Astrocyte (in vitro differentiated cells and primary cell): ENCODE measurements around the gene EPN2. TPM values are rescaled to one million over a fixed set of nuclear protein-coding genes. Genes with fewer than 3 reads are reported as not detected.

Experiments
- DNase-seq: peaks from one replicate; pipeline ENCODE4 v3.0.0-alpha.2; 2010; ENCODE audit warnings: low read depth
- FAIRE-seq: peaks from 2 replicates; lab custom pipeline; 2011; peaks lifted over from hg19 to GRCh38; lab: Jason Lieb, UNC
- H2AFZ ChIP-seq: 2 replicates; pipeline ENCODE4 v1.6.0; 2012; ENCODE audit warnings: low read depth, low read length, inconsistent platforms
- H3K27ac ChIP-seq: 2 replicates; pipeline ENCODE4 v1.5.1; 2011; ENCODE audit warnings: low read depth, low read length, inconsistent platforms
- H3K27me3 ChIP-seq: 2 replicates; pipeline ENCODE4 v1.6.0; 2011; ENCODE audit warnings: low read length, inconsistent platforms; ENCODE audit not compliant: insufficient read depth
- H3K36me3 ChIP-seq: 2 replicates; pipeline ENCODE4 v1.5.1; 2011; ENCODE audit warnings: low read length, inconsistent platforms; ENCODE audit not compliant: insufficient read depth
- H3K4me1 ChIP-seq: 2 replicates; pipeline ENCODE4 v1.5.1; 2011; ENCODE audit warnings: low read length, inconsistent platforms; ENCODE audit not compliant: insufficient read depth
- H3K4me2 ChIP-seq: 2 replicates; pipeline ENCODE4 v1.6.0; 2012; ENCODE audit warnings: low read length, inconsistent platforms
- H3K4me3 ChIP-seq: 2 replicates; pipeline ENCODE4 v1.5.1; 2011; ENCODE audit warnings: low read depth, mild to moderate bottlenecking, low read length, inconsistent platforms; ENCODE audit not compliant: insufficient read depth
- H3K79me2 ChIP-seq: 2 replicates; pipeline ENCODE4 v1.6.0; 2012; ENCODE audit warnings: mild to moderate bottlenecking, low read length, inconsistent platforms; ENCODE audit not compliant: insufficient read depth
- H3K9ac ChIP-seq: 2 replicates; pipeline ENCODE4 v1.6.0; 2012; ENCODE audit warnings: mild to moderate bottlenecking, low read length, inconsistent platforms
- H3K9me3 ChIP-seq: 2 replicates; pipeline ENCODE4 v1.5.1; 2012; ENCODE audit warnings: low read depth, mild to moderate bottlenecking, low read length, inconsistent platforms; ENCODE audit not compliant: insufficient read depth
- H4K20me1 ChIP-seq: 2 replicates; pipeline ENCODE4 v1.6.0; 2012; ENCODE audit warnings: low read length, inconsistent platforms; ENCODE audit not compliant: insufficient read depth
- H3K27ac Mint-ChIP-seq: one replicate; pipeline ENCODE4 v1.8.0; 2021; ENCODE audit warnings: mild to moderate bottlenecking, mixed read lengths; ENCODE audit not compliant: unreplicated experiment
- H3K27me3 Mint-ChIP-seq: one replicate; pipeline ENCODE4 v1.8.0; 2021; ENCODE audit warnings: low read depth, mixed read lengths; ENCODE audit not compliant: unreplicated experiment
- H3K36me3 Mint-ChIP-seq: one replicate; pipeline ENCODE4 v1.8.0; 2021; ENCODE audit warnings: low read depth, mixed read lengths; ENCODE audit not compliant: unreplicated experiment
- H3K4me1 Mint-ChIP-seq: one replicate; pipeline ENCODE4 v1.8.0; 2021; ENCODE audit warnings: low read depth, mixed read lengths; ENCODE audit not compliant: unreplicated experiment
- H3K4me3 Mint-ChIP-seq: one replicate; pipeline ENCODE4 v1.8.0; 2021; ENCODE audit warnings: mild to moderate bottlenecking, moderate library complexity, mixed read lengths; ENCODE audit not compliant: unreplicated experiment
- H3K9me3 Mint-ChIP-seq: one replicate; pipeline ENCODE4 v1.8.0; 2021; ENCODE audit warnings: mild to moderate bottlenecking, mixed read lengths; ENCODE audit not compliant: unreplicated experiment
- EZH2 ChIP-seq: IDR thresholded peaks from 2 replicates; pipeline ENCODE4 v1.6.1; 2012; ENCODE audit warnings: mild to moderate bottlenecking, low read length, inconsistent platforms; ENCODE audit not compliant: insufficient read depth
- total RNA-seq: library from RNA; stranded (reverse); gene quantifications from 2 replicates; pipeline ENCODE4 v1.2.1, GENCODE V29; 2021
- TF ChIP-seq, protein P1 (sequence below): IDR thresholded peaks from 2 replicates; pipeline ENCODE4 v1.5.1; 2011; ENCODE audit warnings: low read depth, mild to moderate bottlenecking, inconsistent platforms, low read length, moderate library complexity; ENCODE audit not compliant: insufficient read depth

EPN2 gene
- total RNA-seq, 1 donor from 2014 or later, result 48.7 TPM

DNA sequence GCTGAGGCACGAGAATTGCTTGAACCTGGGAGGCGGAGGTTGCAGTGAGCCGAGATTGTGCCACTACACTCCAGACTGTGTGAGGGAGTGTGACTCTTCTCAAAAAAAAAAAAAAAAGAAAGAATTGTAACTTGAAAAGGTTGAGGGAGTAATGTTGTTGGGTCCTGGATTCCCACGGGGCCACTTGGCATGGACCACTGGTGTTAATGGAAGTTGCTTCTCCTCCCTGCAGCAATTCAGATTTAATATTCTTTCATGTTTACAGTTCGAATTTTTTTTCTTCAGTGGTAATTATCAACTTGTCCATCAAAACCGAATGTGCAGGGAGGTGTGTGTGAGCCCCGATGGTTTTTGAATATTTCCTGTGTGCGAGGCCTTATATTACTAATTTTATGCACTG, 7.2 kb downstream of the EPN2 start:
- no peak overlapping the region for H2AFZ ChIP-seq

DNA sequence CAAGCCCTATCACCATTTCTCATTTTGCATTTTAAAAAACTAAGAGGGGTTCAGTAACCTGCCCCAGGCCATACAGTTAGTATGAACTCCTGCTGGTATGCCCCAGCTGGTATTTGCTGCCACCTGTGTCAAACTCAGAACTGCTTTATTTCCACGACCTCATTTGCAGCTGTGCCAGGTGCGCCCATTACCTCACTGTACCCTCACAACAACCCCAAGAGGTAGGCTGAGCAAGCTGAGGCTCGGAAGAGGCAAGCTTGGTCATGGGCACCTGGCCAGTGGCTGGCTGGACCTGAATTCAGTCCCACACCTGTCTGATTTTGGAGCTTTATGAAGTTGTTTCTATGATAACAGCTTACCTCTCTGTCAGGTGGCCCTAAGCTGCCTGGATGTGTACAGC, 7.6 kb downstream of the EPN2 start:
- TF ChIP-seq, protein P1, sequence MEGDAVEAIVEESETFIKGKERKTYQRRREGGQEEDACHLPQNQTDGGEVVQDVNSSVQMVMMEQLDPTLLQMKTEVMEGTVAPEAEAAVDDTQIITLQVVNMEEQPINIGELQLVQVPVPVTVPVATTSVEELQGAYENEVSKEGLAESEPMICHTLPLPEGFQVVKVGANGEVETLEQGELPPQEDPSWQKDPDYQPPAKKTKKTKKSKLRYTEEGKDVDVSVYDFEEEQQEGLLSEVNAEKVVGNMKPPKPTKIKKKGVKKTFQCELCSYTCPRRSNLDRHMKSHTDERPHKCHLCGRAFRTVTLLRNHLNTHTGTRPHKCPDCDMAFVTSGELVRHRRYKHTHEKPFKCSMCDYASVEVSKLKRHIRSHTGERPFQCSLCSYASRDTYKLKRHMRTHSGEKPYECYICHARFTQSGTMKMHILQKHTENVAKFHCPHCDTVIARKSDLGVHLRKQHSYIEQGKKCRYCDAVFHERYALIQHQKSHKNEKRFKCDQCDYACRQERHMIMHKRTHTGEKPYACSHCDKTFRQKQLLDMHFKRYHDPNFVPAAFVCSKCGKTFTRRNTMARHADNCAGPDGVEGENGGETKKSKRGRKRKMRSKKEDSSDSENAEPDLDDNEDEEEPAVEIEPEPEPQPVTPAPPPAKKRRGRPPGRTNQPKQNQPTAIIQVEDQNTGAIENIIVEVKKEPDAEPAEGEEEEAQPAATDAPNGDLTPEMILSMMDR, result no peak
- TF ChIP-seq EZH2, result no peak
- H3K27ac ChIP-seq, result no peak overlapping the region

More for the DNA sequence above, 7.2 kb downstream of the EPN2 start:
- H3K4me2 ChIP-seq, result no peak overlapping the region
- H3K27me3 ChIP-seq, result no peaks in the 10 kb centered on the region
- DNase-seq (no peak), FAIRE-seq (no peak)
- H3K4me3 Mint-ChIP-seq, result no peak overlapping the region
- H3K9me3 Mint-ChIP-seq, result no peaks in the 10 kb centered on the region
- H3K27me3 Mint-ChIP-seq, result no peaks in the 10 kb centered on the region
- peaks cover 16% of the 10 kb centered on the region for H3K4me1 ChIP-seq
- no peaks in the 10 kb centered on the region for H3K9me3 ChIP-seq
- H3K4me3 ChIP-seq, result no peak overlapping the region
- H4K20me1 ChIP-seq, result peaks cover 92% of the 10 kb centered on the region
- H3K27ac ChIP-seq, result no peak overlapping the region
- H3K36me3 ChIP-seq, result no peaks in the 10 kb centered on the region
- TF ChIP-seq EZH2, result no peak
- TF ChIP-seq, protein P1, result no peak
- H3K36me3 Mint-ChIP-seq, result peaks cover 7% of the 10 kb centered on the region
- H3K79me2 ChIP-seq, result peaks cover 79% of the 10 kb centered on the region
- H3K9ac ChIP-seq, result no peak overlapping the region
- H3K4me1 Mint-ChIP-seq, result peaks cover 34% of the 10 kb centered on the region
- H3K27ac Mint-ChIP-seq, result no peak overlapping the region

DNA sequence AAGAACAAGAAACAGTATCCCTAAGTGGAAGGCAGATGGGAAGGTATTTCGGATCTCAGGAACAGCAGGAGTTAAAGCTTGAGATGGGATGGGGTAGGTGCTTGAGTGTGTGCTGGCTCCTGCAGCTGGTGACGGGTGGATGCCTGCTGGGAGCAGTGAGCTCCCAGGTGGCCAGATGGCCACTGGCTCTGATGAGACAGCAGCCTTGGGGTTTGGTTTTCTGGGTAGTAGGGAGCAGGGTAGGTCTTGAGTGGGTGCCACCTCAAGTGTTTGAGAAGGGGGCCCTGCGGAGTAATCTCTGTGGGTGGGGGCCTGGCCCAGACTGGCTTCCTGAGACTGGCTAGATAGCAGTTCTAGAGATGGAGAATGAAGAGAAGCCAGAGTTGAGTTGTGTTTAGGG, 10.3 kb downstream of the EPN2 start:
- Histone ChIP-seq H3K4me3 (no peak overlapping the region), H3K4me1 (peaks cover 30% of the 10 kb centered on the region), H3K79me2 (peaks cover 81% of the 10 kb centered on the region), H3K36me3 (no peaks in the 10 kb centered on the region), H3K9me3 (no peaks in the 10 kb centered on the region), H3K27me3 (no peaks in the 10 kb centered on the region), H3K27ac (no peak overlapping the region), H2AFZ (no peak overlapping the region), H3K4me2 (no peak overlapping the region), H3K9ac (no peak overlapping the region), H4K20me1 (peaks cover 88% of the 10 kb centered on the region)
- H3K36me3 Mint-ChIP-seq, result peaks cover 2% of the 10 kb centered on the region
- no peak for TF ChIP-seq EZH2
- TF ChIP-seq, protein P1, result no peak
- no peak overlapping the region for H3K27ac Mint-ChIP-seq
- no peaks in the 10 kb centered on the region for H3K9me3 Mint-ChIP-seq
- H3K27me3 Mint-ChIP-seq, result no peaks in the 10 kb centered on the region
- DNase-seq, result no peak
- H3K4me3 Mint-ChIP-seq, result no peak overlapping the region
- no peak for FAIRE-seq
- peaks cover 36% of the 10 kb centered on the region for H3K4me1 Mint-ChIP-seq

More for the DNA sequence above, 7.6 kb downstream of the EPN2 start:
- DNase-seq, result no peak
- Histone ChIP-seq H3K79me2 (peaks cover 79% of the 10 kb centered on the region), H3K4me2 (no peak overlapping the region), H3K27me3 (no peaks in the 10 kb centered on the region), H3K4me3 (no peak overlapping the region), H3K36me3 (no peaks in the 10 kb centered on the region), H3K9ac (no peak overlapping the region), H2AFZ (no peak overlapping the region), H4K20me1 (peaks cover 92% of the 10 kb centered on the region), H3K9me3 (no peaks in the 10 kb centered on the region), H3K4me1 (peaks cover 21% of the 10 kb centered on the region)
- no peak overlapping the region for H3K27ac Mint-ChIP-seq
- no peak overlapping the region for H3K4me3 Mint-ChIP-seq
- peaks cover 38% of the 10 kb centered on the region for H3K4me1 Mint-ChIP-seq
- no peaks in the 10 kb centered on the region for H3K27me3 Mint-ChIP-seq
- H3K9me3 Mint-ChIP-seq, result no peaks in the 10 kb centered on the region
- FAIRE-seq, result no peak
- peaks cover 4% of the 10 kb centered on the region for H3K36me3 Mint-ChIP-seq
